K562 (cell line): ENCODE data around the gene PLXNB1. TPM values are rescaled to one million over a fixed set of nuclear protein-coding genes. Genes with fewer than 3 reads are reported as not detected.

Experiments used
- BMI1 ChIP-seq: fragments of 150-350 bp; IDR thresholded peaks from 2 replicates; pipeline ENCODE4 v1.6.1; 2014; ENCODE audit warnings: low read length
- ETS2 ChIP-seq: IDR thresholded peaks from 2 replicates; pipeline ENCODE4 v1.6.1; 2016; ENCODE audit warnings: borderline replicate concordance, missing genetic modification characterization, mild to moderate bottlenecking, moderate library complexity, missing compliant biosample characterization; ENCODE audit not compliant: poor library complexity, severe bottlenecking
- FOXK1 ChIP-seq: sonication (generic); formaldehyde crosslinking; IDR thresholded peaks from 2 replicates; pipeline ENCODE4 v1.8.0; 2022; ENCODE audit warnings: missing genetic modification reagents, mild to moderate bottlenecking, borderline replicate concordance
- FOXK2 ChIP-seq, 2 experiments: fragments of 450-650 bp; IDR thresholded peaks in 1 of 2; conservative IDR thresholded peaks in 1 of 2; 2 replicates each; pipeline ENCODE4 v1.6.1; 2016; ENCODE audit warnings: low read depth in 2 of 2, mild to moderate bottlenecking in 1 of 2
- GABPB2 ChIP-seq: fragments of 250-450 bp; sonication (Bioruptor Pico); conservative IDR thresholded peaks from 2 replicates; pipeline ENCODE4 v1.5.1; 2021; ENCODE audit warnings: mild to moderate bottlenecking
- GATAD2A ChIP-seq: fragments of 450-650 bp; IDR thresholded peaks from 2 replicates; pipeline ENCODE4 v1.6.1; 2017
- HMG20B ChIP-seq: fragments of 250-450 bp; sonication (Bioruptor Pico); IDR thresholded peaks from 2 replicates; pipeline ENCODE4 v1.5.0; 2021; ENCODE audit warnings: mild to moderate bottlenecking
- KAT2B ChIP-seq: IDR thresholded peaks from one replicate; pipeline ENCODE4 v1.6.1; 2012; ENCODE audit warnings: low read depth, mild to moderate bottlenecking, control low read depth, inconsistent platforms, low read length, moderate library complexity
- MCM2 ChIP-seq: fragments of 450-650 bp; IDR thresholded peaks from 2 replicates; pipeline ENCODE4 v1.6.1; 2017; ENCODE audit warnings: low read depth, mild to moderate bottlenecking
- MCM5 ChIP-seq: fragments of 450-650 bp; IDR thresholded peaks from 2 replicates; pipeline ENCODE4 v1.6.1; 2016; ENCODE audit warnings: low read depth
- MED1 ChIP-seq: sonication (generic); formaldehyde crosslinking; IDR thresholded peaks from 2 replicates; pipeline ENCODE4 v1.8.1; 2023; ENCODE audit warnings: missing genetic modification reagents, borderline replicate concordance
- MTA3 ChIP-seq: fragments of 450-650 bp; formaldehyde crosslinking; IDR thresholded peaks from 2 replicates; pipeline ENCODE4 v1.6.1; 2017; ENCODE audit warnings: mild to moderate bottlenecking, borderline replicate concordance
- NCOA1 ChIP-seq: fragments of 450-650 bp; IDR thresholded peaks from 2 replicates; pipeline ENCODE4 v1.6.1; 2016; ENCODE audit warnings: low read depth
- NCOA4 ChIP-seq: fragments of 450-650 bp; IDR thresholded peaks from 2 replicates; pipeline ENCODE4 v1.6.1; 2018; ENCODE audit warnings: mild to moderate bottlenecking; ENCODE audit not compliant: partially characterized antibody
- NFATC3 ChIP-seq: fragments of 450-650 bp; IDR thresholded peaks from 2 replicates; pipeline ENCODE4 v1.6.1; 2017; ENCODE audit warnings: mild to moderate bottlenecking
- NFE2 ChIP-seq: IDR thresholded peaks from 2 replicates; pipeline ENCODE4 v1.6.1; 2014; ENCODE audit warnings: antibody characterized with exemption, low read depth
- NONO ChIP-seq, 2 experiments: fragments of 200-400 bp in 1 of 2; fragments of 450-650 bp in 1 of 2; formaldehyde crosslinking in 1 of 2; IDR thresholded peaks; 2 replicates each; pipeline ENCODE4 v1.6.1; 2017; ENCODE audit warnings: low read depth in 2 of 2, mild to moderate bottlenecking in 2 of 2, moderate library complexity in 2 of 2, low read length in 1 of 2
- POLR3A ChIP-seq: IDR thresholded peaks from 2 replicates; pipeline ENCODE4 v1.6.1; 2011; ENCODE audit warnings: borderline replicate concordance, mild to moderate bottlenecking, moderate library complexity; ENCODE audit not compliant: insufficient read length, insufficient read depth; ENCODE audit errors: extremely low read depth
- RFX1 ChIP-seq: fragments of 450-650 bp; IDR thresholded peaks from 2 replicates; pipeline ENCODE4 v1.6.1; 2016; ENCODE audit warnings: mild to moderate bottlenecking, moderate library complexity
- SMAD1 ChIP-seq: fragments of 150-350 bp; IDR thresholded peaks from 2 replicates; pipeline ENCODE4 v1.6.1; 2014; ENCODE audit warnings: low read length, low read depth; ENCODE audit not compliant: partially characterized antibody
- SMARCB1 ChIP-seq: IDR thresholded peaks from 2 replicates; pipeline ENCODE4 v1.6.1; 2011; ENCODE audit warnings: improper control_type of control experiment, low read depth; ENCODE audit not compliant: insufficient read length
- SNRNP70 ChIP-seq: fragments of 200-400 bp; formaldehyde crosslinking; optimal IDR thresholded peaks from 2 replicates; pipeline ENCODE3; 2017; ENCODE audit warnings: low read depth, low read length
- TEAD1 ChIP-seq, 2 experiments: fragments of 450-650 bp in 1 of 2; sonication (generic) in 1 of 2; formaldehyde crosslinking; IDR thresholded peaks; 2 replicates each; pipeline versions ENCODE4 v1.4.0 to v1.8.0; 2020 to 2022; ENCODE audit warnings: mild to moderate bottlenecking in 2 of 2, missing genetic modification reagents in 1 of 2
- TRIM24 ChIP-seq, 2 experiments: fragments of 450-650 bp; IDR thresholded peaks; 2 replicates each; pipeline ENCODE4 v1.6.1; 2016
- ZBTB8A ChIP-seq: fragments of 450-650 bp; IDR thresholded peaks from 2 replicates; pipeline ENCODE4 v1.6.1; 2018; ENCODE audit warnings: mild to moderate bottlenecking, moderate library complexity; ENCODE audit not compliant: partially characterized antibody
- ZNF436 ChIP-seq: fragments of 250-450, 450-650 bp; sonication (Bioruptor Pico); formaldehyde crosslinking; IDR thresholded peaks from 2 replicates; pipeline ENCODE4 v1.7.0; 2020; ENCODE audit warnings: mild to moderate bottlenecking
- ZNF77 ChIP-seq: fragments of 250-450 bp; sonication (Bioruptor Pico); IDR thresholded peaks from 2 replicates; pipeline ENCODE4 v1.5.0; 2020
- polyA plus RNA-seq, 8 experiments: library from polyadenylated mRNA; depleted of rRNA in 4 of 8; stranded (reverse) in 5 of 8; unstranded in 3 of 8; fragments of >200 nt; fragmentation: Nextera tagmentation in 2 of 8; fragmentation: Illumina TruSeq in 1 of 8; extraction: Ambion mirVana in 2 of 8; extraction: Trizol in 1 of 8; gene quantifications; 2 replicates each; pipeline versions ENCODE4 v1.2.1 to v1.2.3, GENCODE V29; 2011 to 2014; ENCODE audit warnings: inconsistent platforms in 1 of 8, missing spikeins in 1 of 8
- total RNA-seq, 7 experiments: library from RNA; depleted of rRNA in 6 of 7; stranded (reverse); fragments of >200 nt in 6 of 7; fragmentation: Illumina TruSeq in 2 of 7; extraction: Trizol in 2 of 7; gene quantifications; 2 replicates each; pipeline versions ENCODE4 v1.2.1 to v1.2.3, GENCODE V29; 2011 to 2021; ENCODE audit warnings: low replicate concordance in 1 of 7
- TF ChIP-seq, protein P1 (sequence below): fragments of 250-450 bp; sonication (Bioruptor Pico); IDR thresholded peaks from 2 replicates; pipeline ENCODE4 v1.4.0; 2020; ENCODE audit warnings: borderline replicate concordance
- TF ChIP-seq, protein P2 (sequence below): fragments of 450-650 bp; formaldehyde crosslinking; IDR thresholded peaks from 2 replicates; pipeline ENCODE4 v1.4.0; 2022; ENCODE audit warnings: missing genetic modification characterization

The PLXNB1 gene
- total and polyA plus RNA-seq, 9 of the 15 experiments (the other 6 are each of a cell fraction or from before 2014, with no cell fraction given): 0.17 to 17.4 (median 6.0) TPM

DNA sequence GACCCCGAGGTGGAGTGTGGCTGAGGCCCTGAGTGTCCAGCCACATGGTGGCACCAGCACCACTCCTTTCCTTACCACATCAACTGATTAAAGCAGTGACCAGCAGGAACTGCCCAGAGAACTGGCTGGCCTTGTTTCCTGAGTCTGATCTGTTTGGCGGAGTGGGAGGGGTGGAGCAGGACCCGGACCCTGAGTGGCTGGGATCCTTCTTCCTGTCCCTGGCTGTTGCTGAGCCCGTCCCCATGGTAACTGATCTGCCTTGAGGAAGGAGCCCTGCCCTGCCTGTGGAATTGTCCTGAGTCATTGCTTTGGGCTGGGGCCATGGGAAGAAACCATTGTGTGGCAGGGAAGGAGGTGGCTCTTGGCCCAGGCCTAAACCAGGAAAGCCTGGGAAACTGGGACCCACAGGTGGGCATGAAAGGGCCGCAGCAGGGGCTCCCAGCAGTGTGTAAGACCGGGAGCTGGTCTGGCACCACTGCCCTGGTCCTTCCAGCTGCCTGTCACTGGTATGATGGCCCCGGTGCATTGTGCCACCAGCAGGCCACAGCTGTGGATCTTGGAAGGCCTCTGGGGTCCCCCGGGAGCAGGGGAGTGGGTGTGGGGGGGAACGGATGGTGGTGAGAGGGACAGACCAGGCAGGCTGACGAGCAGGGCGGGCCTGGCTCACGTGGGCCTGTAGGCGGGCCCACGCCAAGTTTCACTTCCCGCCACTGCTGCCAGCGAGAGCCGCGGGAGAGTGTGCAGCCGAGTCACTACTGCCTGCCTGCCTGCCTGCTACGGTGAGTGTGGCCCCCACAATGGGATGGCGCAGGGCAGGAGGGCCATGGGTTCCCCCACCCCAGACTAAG is 35.9 kb upstream of the PLXNB1 start (continued):
- TF ChIP-seq ETS2 (no peak), POLR3A (no peak), GATAD2A (no peak), FOXK1 (CRISPR knock-in tag) (no peak), MTA3 (no peak), SMAD1 (no peak), MCM2 (no peak), SNRNP70 (no peak), ZNF436 (no peak), KAT2B (no peak), NFATC3 (no peak), ZBTB8A (no peak), FOXK2 (conservative IDR thresholded peaks at IDR 0.05 in 1 of 2, IDR thresholded peaks at IDR 0.05 in 1 of 2; ENCODE audit: low read depth in 2 of 2) (peak; percentile 45 to 86; a peak in 3 of 4 replicates), HMG20B (no peak), MED1 (CRISPR knock-in tag) (no peak), NFE2 (peak; percentile 97), GABPB2 (CRISPR knock-in tag) (no peak), NCOA4 (no peak), TEAD1 (CRISPR knock-in tag; IDR thresholded peaks at IDR 0.05) (no peak), SMARCB1 (no peak), NONO (IDR thresholded peaks at IDR 0.05; ENCODE audit: low read depth in 2 of 2, low read length in 1 of 2) (peak in 1 of 2 experiments; percentile 38; a peak in 1 of 4 replicates), MCM5 (no peak), ZNF77 (CRISPR knock-in tag) (no peak), BMI1 (peak; percentile 66; the same call in 1 of the 2 replicates), NCOA1 (no peak), TRIM24 (IDR thresholded peaks at IDR 0.05) (no peak), RFX1 (peak; percentile 96)
- TF ChIP-seq, protein P1, sequence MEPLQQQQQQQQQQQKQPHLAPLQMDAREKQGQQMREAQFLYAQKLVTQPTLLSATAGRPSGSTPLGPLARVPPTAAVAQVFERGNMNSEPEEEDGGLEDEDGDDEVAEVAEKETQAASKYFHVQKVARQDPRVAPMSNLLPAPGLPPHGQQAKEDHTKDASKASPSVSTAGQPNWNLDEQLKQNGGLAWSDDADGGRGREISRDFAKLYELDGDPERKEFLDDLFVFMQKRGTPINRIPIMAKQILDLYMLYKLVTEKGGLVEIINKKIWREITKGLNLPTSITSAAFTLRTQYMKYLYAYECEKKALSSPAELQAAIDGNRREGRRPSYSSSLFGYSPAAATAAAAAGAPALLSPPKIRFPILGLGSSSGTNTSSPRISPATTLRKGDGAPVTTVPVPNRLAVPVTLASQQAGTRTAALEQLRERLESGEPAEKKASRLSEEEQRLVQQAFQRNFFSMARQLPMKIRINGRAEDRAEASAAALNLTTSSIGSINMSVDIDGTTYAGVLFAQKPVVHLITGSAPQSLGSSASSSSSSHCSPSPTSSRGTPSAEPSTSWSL: no peak
- TF ChIP-seq, protein P2, sequence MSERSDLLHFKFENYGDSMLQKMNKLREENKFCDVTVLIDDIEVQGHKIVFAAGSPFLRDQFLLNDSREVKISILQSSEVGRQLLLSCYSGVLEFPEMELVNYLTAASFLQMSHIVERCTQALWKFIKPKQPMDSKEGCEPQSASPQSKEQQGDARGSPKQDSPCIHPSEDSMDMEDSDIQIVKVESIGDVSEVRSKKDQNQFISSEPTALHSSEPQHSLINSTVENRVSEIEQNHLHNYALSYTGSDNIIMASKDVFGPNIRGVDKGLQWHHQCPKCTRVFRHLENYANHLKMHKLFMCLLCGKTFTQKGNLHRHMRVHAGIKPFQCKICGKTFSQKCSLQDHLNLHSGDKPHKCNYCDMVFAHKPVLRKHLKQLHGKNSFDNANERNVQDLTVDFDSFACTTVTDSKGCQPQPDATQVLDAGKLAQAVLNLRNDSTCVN (CRISPR knock-in tag): no peak
